Astrocyte (in vitro differentiated cells and primary cell): ENCODE results near the gene PCBP3. TPM values are rescaled to one million over a fixed set of nuclear protein-coding genes. Genes with fewer than 3 reads are reported as not detected.

Experiments used
- DNase-seq: peaks from one replicate; pipeline ENCODE4 v3.0.0-alpha.2; 2010; ENCODE audit warnings: low read depth
- FAIRE-seq: peaks from 2 replicates; lab custom pipeline; 2011; peaks lifted over from hg19 to GRCh38; lab: Jason Lieb, UNC
- H2AFZ ChIP-seq: 2 replicates; pipeline ENCODE4 v1.6.0; 2012; ENCODE audit warnings: low read depth, low read length, inconsistent platforms
- H3K27ac ChIP-seq: 2 replicates; pipeline ENCODE4 v1.5.1; 2011; ENCODE audit warnings: low read depth, low read length, inconsistent platforms
- H3K27me3 ChIP-seq: 2 replicates; pipeline ENCODE4 v1.6.0; 2011; ENCODE audit warnings: low read length, inconsistent platforms; ENCODE audit not compliant: insufficient read depth
- H3K36me3 ChIP-seq: 2 replicates; pipeline ENCODE4 v1.5.1; 2011; ENCODE audit warnings: low read length, inconsistent platforms; ENCODE audit not compliant: insufficient read depth
- H3K4me1 ChIP-seq: 2 replicates; pipeline ENCODE4 v1.5.1; 2011; ENCODE audit warnings: low read length, inconsistent platforms; ENCODE audit not compliant: insufficient read depth
- H3K4me2 ChIP-seq: 2 replicates; pipeline ENCODE4 v1.6.0; 2012; ENCODE audit warnings: low read length, inconsistent platforms
- H3K4me3 ChIP-seq: 2 replicates; pipeline ENCODE4 v1.5.1; 2011; ENCODE audit warnings: low read depth, mild to moderate bottlenecking, low read length, inconsistent platforms; ENCODE audit not compliant: insufficient read depth
- H3K79me2 ChIP-seq: 2 replicates; pipeline ENCODE4 v1.6.0; 2012; ENCODE audit warnings: mild to moderate bottlenecking, low read length, inconsistent platforms; ENCODE audit not compliant: insufficient read depth
- H3K9ac ChIP-seq: 2 replicates; pipeline ENCODE4 v1.6.0; 2012; ENCODE audit warnings: mild to moderate bottlenecking, low read length, inconsistent platforms
- H3K9me3 ChIP-seq: 2 replicates; pipeline ENCODE4 v1.5.1; 2012; ENCODE audit warnings: low read depth, mild to moderate bottlenecking, low read length, inconsistent platforms; ENCODE audit not compliant: insufficient read depth
- H4K20me1 ChIP-seq: 2 replicates; pipeline ENCODE4 v1.6.0; 2012; ENCODE audit warnings: low read length, inconsistent platforms; ENCODE audit not compliant: insufficient read depth
- H3K27ac Mint-ChIP-seq: one replicate; pipeline ENCODE4 v1.8.0; 2021; ENCODE audit warnings: mild to moderate bottlenecking, mixed read lengths; ENCODE audit not compliant: unreplicated experiment
- H3K27me3 Mint-ChIP-seq: one replicate; pipeline ENCODE4 v1.8.0; 2021; ENCODE audit warnings: low read depth, mixed read lengths; ENCODE audit not compliant: unreplicated experiment
- H3K36me3 Mint-ChIP-seq: one replicate; pipeline ENCODE4 v1.8.0; 2021; ENCODE audit warnings: low read depth, mixed read lengths; ENCODE audit not compliant: unreplicated experiment
- H3K4me1 Mint-ChIP-seq: one replicate; pipeline ENCODE4 v1.8.0; 2021; ENCODE audit warnings: low read depth, mixed read lengths; ENCODE audit not compliant: unreplicated experiment
- H3K4me3 Mint-ChIP-seq: one replicate; pipeline ENCODE4 v1.8.0; 2021; ENCODE audit warnings: mild to moderate bottlenecking, moderate library complexity, mixed read lengths; ENCODE audit not compliant: unreplicated experiment
- H3K9me3 Mint-ChIP-seq: one replicate; pipeline ENCODE4 v1.8.0; 2021; ENCODE audit warnings: mild to moderate bottlenecking, mixed read lengths; ENCODE audit not compliant: unreplicated experiment
- EZH2 ChIP-seq: IDR thresholded peaks from 2 replicates; pipeline ENCODE4 v1.6.1; 2012; ENCODE audit warnings: mild to moderate bottlenecking, low read length, inconsistent platforms; ENCODE audit not compliant: insufficient read depth
- total RNA-seq: library from RNA; stranded (reverse); gene quantifications from 2 replicates; pipeline ENCODE4 v1.2.1, GENCODE V29; 2021
- TF ChIP-seq, protein P1 (sequence below): IDR thresholded peaks from 2 replicates; pipeline ENCODE4 v1.5.1; 2011; ENCODE audit warnings: low read depth, mild to moderate bottlenecking, inconsistent platforms, low read length, moderate library complexity; ENCODE audit not compliant: insufficient read depth

Gene PCBP3
- total RNA-seq, 1 donor from 2014 or later: 1.8 TPM

DNA sequence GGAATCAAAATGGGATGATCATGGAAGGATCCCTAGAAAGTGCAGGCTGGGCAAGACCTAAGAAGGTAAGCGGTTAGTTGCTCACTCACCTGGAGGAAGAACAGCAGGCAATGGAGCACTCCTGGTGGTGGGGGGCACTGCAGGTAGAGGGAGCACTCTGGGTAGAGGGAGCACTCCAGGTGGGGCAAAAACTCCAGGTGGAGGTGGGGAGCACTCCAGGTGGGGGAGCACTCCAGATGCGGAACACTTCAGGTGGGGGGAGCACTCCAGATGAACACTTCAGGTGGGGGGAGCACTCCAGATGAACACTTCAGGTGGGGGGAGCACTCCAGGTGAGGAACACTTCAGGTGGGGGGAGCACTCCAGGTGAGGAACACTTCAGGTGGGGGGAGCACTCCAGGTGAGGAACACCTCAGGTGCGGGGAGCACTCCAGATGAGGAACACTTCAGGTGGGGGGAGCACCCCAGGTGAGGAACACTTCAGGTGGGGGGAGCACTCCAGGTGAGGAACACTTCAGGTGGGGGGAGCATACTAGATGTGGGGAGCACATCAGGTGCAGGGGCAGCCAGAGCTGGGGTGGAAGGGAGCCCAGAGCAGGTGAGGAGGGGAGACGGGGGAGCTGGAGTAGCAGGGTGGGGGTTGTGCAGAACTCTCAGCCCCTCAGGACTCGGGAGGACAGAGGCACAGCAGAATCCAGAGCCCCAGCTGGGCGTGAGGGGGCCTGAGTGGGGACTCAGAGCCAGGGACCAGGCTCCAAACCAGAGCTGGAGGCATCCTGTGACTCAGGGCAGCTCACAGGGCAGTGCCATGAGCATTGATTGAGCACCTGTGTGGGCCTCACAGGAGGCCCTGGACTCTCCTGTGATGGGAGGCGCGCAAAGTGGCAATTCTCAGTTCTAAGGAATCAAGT lies 300.4 kb downstream of the PCBP3 start:
- no peak overlapping the region for H3K27ac ChIP-seq
- no peak overlapping the region for H3K4me3 ChIP-seq
- H3K4me2 ChIP-seq: no peak overlapping the region
- H2AFZ ChIP-seq: no peak overlapping the region
- FAIRE-seq (no peak), DNase-seq (no peak)
- Mint-ChIP-seq H3K36me3 (no peaks in the 10 kb centered on the region), H3K9me3 (peaks cover 2% of the 10 kb centered on the region), H3K4me1 (no peaks in the 10 kb centered on the region), H3K4me3 (no peak overlapping the region), H3K27ac (no peak overlapping the region), H3K27me3 (peaks cover 43% of the 10 kb centered on the region)
- H3K4me1 ChIP-seq: no peaks in the 10 kb centered on the region
- TF ChIP-seq EZH2: no peak
- TF ChIP-seq, protein P1, sequence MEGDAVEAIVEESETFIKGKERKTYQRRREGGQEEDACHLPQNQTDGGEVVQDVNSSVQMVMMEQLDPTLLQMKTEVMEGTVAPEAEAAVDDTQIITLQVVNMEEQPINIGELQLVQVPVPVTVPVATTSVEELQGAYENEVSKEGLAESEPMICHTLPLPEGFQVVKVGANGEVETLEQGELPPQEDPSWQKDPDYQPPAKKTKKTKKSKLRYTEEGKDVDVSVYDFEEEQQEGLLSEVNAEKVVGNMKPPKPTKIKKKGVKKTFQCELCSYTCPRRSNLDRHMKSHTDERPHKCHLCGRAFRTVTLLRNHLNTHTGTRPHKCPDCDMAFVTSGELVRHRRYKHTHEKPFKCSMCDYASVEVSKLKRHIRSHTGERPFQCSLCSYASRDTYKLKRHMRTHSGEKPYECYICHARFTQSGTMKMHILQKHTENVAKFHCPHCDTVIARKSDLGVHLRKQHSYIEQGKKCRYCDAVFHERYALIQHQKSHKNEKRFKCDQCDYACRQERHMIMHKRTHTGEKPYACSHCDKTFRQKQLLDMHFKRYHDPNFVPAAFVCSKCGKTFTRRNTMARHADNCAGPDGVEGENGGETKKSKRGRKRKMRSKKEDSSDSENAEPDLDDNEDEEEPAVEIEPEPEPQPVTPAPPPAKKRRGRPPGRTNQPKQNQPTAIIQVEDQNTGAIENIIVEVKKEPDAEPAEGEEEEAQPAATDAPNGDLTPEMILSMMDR: no peak
- H3K9me3 ChIP-seq: no peaks in the 10 kb centered on the region
- no peak overlapping the region for H3K9ac ChIP-seq
- no peaks in the 10 kb centered on the region for H4K20me1 ChIP-seq
- H3K27me3 ChIP-seq: no peaks in the 10 kb centered on the region
- H3K36me3 ChIP-seq: no peaks in the 10 kb centered on the region
- H3K79me2 ChIP-seq: no peaks in the 10 kb centered on the region

- peaks cover 49% of the 10 kb centered on the region for H3K27me3 Mint-ChIP-seq
- H3K79me2 ChIP-seq: no peaks in the 10 kb centered on the region
- H3K36me3 ChIP-seq: no peaks in the 10 kb centered on the region
- no peak for TF ChIP-seq EZH2
- TF ChIP-seq, protein P1: no peak
- DNase-seq (no peak), FAIRE-seq (no peak)
- H2AFZ ChIP-seq: no peak overlapping the region
- H3K36me3 Mint-ChIP-seq: no peaks in the 10 kb centered on the region
- no peak overlapping the region for H3K27ac Mint-ChIP-seq
- no peaks in the 10 kb centered on the region for H3K4me1 ChIP-seq
- H3K9ac ChIP-seq: no peak overlapping the region
- no peak overlapping the region for H3K4me3 ChIP-seq
- no peak overlapping the region for H3K27ac ChIP-seq
- H3K4me2 ChIP-seq: no peak overlapping the region
- no peaks in the 10 kb centered on the region for H3K27me3 ChIP-seq
- H4K20me1 ChIP-seq: no peaks in the 10 kb centered on the region
- H3K4me3 Mint-ChIP-seq: no peak overlapping the region
- peaks cover 2% of the 10 kb centered on the region for H3K9me3 Mint-ChIP-seq
- no peaks in the 10 kb centered on the region for H3K4me1 Mint-ChIP-seq
- no peaks in the 10 kb centered on the region for H3K9me3 ChIP-seq
Measured at GRCh38 chr21:45944601-45945000, 301.1 kb downstream of the PCBP3 start.
